GM18502 (cell line): ENCODE measurements around the gene TMOD3.

Experiments used
- ATAC-seq: cut with Tn5 transposase; IDR thresholded peaks from one replicate; pipeline ENCODE4 v1.9.1; 2021; ENCODE audit warnings: mild to moderate bottlenecking; ENCODE audit not compliant: unreplicated experiment, poor library complexity

Gene TMOD3

GRCh38 chr15:51825698-51826097 is 3.8 kb upstream of the TMOD3 start:
- no peak for ATAC-seq

DNA sequence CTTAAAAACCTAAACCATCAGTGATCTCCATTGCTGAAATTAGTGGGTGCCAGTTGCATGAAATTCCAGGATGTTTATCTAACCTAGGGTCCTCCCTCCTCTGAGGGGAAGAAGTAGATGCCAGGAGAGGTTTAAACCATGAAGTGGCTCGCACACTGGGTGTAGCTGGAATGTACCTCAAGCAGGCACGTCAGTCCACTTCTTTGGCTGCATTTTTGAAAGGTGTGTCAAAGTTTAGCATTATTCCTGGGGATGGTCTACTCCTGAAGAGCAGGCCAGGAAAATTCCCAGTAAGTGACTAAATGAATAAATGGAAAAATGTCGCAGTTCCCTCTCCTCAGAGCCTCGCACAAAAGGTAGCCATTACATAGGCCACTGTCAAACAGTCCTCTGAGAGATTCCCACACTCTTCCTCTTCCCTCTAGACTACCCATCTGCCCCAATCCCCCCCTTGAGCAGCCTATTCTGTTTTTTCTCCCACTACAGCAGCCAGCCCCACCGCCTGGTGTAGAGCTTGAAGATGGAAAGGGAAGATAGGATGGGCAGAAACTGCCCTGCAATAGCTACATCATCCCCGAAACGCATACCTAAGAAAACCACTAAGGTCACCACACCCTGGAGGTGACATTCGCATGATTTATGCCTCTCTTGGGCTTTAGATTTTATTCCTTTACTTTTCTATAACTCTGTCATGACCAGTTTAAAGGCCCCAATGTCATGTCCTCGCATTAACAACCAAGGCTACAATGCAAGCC is 655 bp upstream of the TMOD3 start:
- no peak for ATAC-seq

DNA sequence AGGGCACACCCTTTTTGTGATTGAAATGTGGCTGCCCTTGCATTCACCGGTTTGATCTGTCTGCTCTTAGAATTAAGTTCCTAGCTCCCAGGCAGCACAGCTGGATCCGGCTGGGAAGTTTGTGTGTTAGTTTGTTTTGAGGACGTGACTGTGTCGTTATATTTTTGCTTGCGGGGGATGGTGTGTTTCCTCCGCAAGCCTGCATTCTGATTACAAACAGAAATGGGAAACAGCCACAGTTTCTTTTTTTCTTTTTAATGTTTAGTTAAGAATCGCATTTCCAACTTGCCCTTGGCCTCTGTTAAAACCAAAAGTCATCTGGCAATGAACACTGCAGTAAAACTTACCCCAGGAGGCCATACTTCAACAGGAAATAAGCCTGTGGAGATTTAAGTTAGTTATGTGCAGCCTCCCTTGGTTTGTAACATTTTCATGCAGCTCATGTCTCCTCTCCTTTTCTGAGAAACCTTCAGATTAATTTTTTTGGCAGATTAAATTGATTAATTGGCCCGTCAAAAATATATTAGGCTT is 888 bp downstream of the TMOD3 start:
- peak; percentile 15 for ATAC-seq

- no peak for ATAC-seq
Measured at GRCh38 chr15:51833772-51834171, 4.3 kb downstream of the TMOD3 start.

DNA sequence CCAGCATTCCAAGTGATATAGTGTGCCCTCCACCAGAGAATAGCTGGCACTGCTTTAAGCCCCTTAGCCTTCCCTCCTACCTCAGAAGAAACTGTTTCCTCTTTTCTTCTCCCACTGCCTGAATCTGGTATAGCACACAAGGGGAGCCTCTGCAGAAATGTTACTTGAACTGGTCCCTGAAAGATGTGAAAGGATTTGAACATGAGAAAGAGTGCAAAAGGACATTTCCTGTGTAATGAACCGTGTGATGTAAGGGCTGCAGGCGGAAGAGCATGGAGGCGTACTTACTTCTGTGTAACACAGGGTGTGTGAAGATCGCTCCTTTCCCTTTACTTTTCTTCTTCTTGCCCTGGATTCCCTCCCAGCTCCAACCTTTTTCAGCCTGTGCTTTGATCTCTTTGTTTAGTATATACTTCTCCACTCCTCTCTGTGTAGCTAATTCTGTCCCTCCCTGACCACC is 8.4 kb downstream of the TMOD3 start:
- ATAC-seq, result no peak

DNA sequence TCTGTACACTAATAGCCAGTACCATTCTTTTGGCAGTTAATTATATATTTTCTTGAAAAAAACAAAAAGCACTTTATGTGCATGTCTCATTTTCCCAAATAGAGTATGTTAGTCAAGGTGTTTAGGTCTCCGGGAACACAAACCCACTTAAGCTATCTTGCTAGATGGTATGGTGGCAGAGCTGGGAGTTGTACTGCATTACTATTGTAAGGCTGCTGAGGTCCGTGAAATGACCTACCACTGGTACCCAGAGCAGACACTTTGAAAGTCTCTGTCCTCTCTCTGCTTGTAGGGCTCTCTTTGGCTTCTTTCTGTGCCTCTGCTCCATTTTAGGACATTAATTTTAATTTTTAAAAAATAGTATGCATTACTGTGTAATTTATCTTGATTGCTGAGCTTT is 8.8 kb downstream of the TMOD3 start:
- no peak for ATAC-seq

- no peak for ATAC-seq
Measured at GRCh38 chr15:51840692-51841091, 11.2 kb downstream of the TMOD3 start.

- no peak for ATAC-seq
Measured at GRCh38 chr15:51841406-51842040, 12.1 kb downstream of the TMOD3 start.

DNA sequence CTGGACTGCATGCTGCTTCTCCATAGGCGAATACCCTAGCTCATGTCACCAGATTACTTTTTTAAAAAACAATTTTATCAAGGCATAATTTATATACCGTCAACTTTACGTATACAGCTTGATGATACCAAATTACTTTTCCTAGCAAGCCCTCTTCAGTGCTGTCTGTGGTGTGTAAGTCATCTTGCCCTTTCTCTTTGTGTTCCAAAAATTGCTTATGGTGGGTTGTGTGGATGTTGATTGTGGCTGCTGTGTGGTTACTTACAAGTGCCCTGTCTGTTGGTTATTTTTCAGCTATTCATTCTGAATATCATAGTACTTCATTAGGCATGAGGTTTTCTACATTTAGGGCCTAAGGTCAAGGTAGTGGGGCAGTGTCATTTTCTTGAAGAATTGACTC is 12.8 kb downstream of the TMOD3 start:
- no peak for ATAC-seq

DNA sequence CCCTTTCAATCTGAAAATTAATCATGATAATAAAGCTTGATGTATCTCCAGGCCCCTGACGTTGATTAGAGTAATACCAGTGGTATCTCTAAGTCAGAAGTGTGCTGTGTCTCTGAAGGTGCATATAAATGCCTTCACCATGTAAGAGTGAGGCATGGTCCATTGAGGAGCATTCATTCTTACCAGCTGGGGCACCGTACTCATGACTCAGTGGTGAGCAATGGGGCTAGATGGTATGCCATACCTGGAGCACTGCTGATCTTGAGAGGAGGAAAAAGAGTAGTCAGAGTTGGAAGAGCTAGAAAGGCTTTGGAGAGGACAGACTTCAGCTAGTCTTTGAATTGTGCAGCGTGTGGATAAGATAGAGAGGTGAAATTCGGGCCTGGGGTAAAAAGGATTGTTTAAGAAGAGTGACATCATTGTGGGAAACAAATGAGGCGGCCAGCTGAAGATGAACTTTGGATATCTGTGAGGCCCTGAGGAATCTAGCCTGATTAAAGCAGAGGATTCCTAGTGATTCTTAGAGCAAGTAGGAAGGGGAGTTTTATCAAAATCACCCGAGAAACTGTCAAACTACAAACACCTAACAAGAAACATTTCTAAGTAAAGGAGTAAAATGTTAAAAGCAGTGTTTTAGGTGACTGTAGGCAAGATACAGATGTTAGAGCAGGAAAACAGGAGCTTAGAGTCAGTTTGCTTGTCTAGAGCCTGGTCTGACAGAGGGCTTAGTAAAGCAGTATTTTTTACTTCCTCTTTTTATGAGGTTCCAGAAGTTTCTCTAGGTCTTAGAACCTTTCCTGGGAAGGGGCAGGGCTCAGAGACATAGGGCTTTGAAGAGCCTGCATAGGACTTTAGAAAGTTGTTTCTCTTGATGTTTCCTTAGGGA is 13.6 kb downstream of the TMOD3 start:
- ATAC-seq, result no peak

GRCh38 chr15:51844747-51845426 is 15.4 kb downstream of the TMOD3 start:
- no peak for ATAC-seq

GRCh38 chr15:51846066-51846462 is 16.6 kb downstream of the TMOD3 start:
- ATAC-seq, result no peak

- ATAC-seq, result no peak
Measured at GRCh38 chr15:51846463-51847230, 17.2 kb downstream of the TMOD3 start.

GRCh38 chr15:51848811-51849210 is 19.4 kb downstream of the TMOD3 start:
- no peak for ATAC-seq

DNA sequence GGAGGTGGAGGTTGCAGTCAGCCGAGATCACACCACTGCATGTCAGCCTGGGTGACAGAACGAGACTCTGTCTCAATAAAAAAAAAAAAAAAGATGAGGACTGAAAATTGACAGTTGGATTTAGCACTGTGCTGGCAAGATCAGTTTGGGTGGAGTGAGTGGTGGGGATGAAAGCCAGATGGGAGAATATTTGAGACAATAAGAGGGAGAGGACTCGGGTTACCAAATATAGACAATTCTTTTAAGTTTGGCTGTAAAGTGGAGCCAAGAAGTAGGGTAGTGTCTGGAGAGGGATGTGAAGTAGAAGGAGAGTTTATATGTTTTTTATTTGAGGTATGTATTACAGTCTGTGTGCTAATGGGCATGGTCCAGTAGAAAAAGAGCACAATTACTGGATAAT is 20.4 kb downstream of the TMOD3 start:
- no peak for ATAC-seq

DNA sequence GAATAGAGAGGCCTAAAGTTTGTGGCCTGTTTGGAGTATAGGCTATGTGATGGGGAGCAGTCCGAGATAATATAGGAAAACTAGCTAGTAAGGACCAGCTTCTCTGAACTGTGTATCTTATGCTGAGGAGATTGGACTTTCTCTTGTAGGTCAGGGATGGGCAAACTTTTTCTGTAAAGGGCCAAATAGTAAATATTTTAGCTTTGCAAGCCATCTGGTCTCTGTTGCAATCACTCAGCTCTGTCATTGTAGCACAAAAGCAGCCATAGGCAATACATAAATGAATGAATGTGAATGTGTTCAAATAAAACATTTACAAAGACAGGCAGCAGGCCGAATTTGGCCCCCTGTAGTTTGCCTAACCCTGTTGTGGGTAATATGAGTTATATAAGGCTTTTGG is 24.5 kb downstream of the TMOD3 start:
- ATAC-seq, result no peak

DNA sequence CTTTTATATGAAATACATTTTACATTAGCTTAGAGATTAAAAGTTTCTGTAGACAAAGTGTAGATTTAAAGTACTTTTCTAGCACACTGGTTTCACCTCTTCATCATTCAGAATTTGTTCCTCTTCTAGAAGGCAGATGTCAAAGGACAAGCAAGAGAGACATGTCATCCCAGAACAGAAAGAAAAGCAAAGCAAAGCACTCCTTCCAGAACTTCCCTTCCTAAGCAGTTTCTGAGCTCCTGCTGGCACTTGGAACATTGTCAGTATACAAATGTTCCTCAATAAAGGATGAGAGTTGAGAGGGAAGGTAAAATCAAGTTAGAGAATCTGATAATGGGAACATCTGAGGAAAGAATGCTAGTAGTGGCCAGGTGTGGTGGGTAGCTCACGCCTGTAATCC is 26.2 kb downstream of the TMOD3 start:
- no peak for ATAC-seq

- no peak for ATAC-seq
Measured at GRCh38 chr15:51856714-51857380, 27.4 kb downstream of the TMOD3 start.
